ENCODE measurements around the gene LIMA1. TPM values are rescaled to one million over a fixed set of nuclear protein-coding genes. Genes with fewer than 3 reads are reported as not detected.

LIMA1 gene
- total RNA-seq, 4 donors from 2014 or later = 23.9 to 62.7 (median 37.2) TPM

DNA sequence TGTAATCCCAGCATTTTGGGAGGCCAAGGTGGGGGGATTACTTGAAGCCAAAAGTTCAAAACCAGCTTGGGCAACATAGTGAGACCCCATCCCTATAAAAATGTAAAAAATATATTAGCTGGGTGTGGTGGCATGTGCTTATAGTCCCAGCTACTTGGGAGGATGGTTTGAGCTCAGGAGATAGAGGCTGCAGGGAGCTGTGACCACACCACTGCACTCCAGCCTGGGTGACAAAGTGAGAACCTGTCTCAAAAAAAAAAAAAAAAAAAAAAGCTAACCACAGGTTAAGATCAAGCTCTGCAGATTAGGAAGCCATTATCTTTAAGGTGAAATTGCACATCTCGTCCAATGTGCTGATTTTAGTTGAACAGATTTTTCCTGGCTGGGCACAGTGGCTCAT, 92.5 kb downstream of the LIMA1 start:
- WGBS = 94% methylated on average over 1 of the region's 1 CpG
- TF ChIP-seq, protein P1, sequence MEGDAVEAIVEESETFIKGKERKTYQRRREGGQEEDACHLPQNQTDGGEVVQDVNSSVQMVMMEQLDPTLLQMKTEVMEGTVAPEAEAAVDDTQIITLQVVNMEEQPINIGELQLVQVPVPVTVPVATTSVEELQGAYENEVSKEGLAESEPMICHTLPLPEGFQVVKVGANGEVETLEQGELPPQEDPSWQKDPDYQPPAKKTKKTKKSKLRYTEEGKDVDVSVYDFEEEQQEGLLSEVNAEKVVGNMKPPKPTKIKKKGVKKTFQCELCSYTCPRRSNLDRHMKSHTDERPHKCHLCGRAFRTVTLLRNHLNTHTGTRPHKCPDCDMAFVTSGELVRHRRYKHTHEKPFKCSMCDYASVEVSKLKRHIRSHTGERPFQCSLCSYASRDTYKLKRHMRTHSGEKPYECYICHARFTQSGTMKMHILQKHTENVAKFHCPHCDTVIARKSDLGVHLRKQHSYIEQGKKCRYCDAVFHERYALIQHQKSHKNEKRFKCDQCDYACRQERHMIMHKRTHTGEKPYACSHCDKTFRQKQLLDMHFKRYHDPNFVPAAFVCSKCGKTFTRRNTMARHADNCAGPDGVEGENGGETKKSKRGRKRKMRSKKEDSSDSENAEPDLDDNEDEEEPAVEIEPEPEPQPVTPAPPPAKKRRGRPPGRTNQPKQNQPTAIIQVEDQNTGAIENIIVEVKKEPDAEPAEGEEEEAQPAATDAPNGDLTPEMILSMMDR (IDR thresholded peaks at IDR 0.05) = no peak
- TF ChIP-seq POLR2A (IDR thresholded peaks at IDR 0.05; ENCODE audit: low read depth) = no peak
- no peak for TF ChIP-seq POLR2AphosphoS5 (IDR thresholded peaks at IDR 0.05)
- TF ChIP-seq EP300 (IDR thresholded peaks at IDR 0.05) = no peak
- no peak for DNase-seq (ENCODE audit: extremely low spot score)
- Histone ChIP-seq H3K36me3 (peaks cover 21 to 53% (median 44%) of the 10 kb centered on the region in 4 donors), H3K4me3 (no peak overlapping the region), H3K27me3 (no peaks in the 10 kb centered on the region), H3K9me3 (no peaks in the 10 kb centered on the region), H3K4me1 (peaks cover 22 to 33% (median 28%) of the 10 kb centered on the region in 4 donors), H3K27ac (replicated peaks in 1 of 4) (no peak overlapping the region)
- intact Hi-C loops (cut with DNase I) = no loop called here

DNA sequence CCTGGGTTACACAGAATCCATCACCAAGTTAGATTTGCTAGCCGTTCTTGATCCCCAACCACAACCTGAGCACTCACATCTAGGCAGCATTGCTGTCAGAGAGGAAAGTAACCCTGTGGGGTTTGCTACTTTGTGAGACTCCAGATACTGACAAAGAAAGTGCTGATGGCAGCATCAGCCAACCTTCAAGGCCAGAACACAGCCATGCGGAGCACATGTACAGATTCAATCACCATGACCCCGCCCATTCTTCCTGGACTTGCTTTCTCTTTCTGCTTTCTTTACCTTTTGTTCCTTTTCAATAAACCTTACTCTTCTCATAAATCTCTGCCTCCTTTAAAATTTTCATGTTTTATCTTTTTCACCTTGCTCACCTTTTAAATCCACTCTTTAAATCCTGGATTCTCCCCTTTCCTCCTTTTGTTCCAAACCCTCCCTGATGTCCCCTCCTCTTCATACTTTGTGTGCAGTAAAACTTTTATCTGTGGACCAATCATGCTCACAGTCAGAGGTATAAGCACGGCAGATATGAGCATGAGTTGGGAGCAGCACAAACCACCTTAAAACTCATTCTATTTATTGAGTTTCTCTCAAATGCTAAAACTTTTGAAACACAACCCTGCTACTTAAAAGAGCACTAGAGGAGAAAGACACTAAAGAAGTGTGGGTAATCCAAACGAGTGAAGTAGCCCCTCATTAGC, 94.3 kb downstream of the LIMA1 start:
- intact Hi-C loops (cut with DNase I) = loop anchor here (10.0 kb wide), 1 partner anchor 224 kb away; the partner anchor contains the start of gene AQP5
- no peak for DNase-seq (ENCODE audit: extremely low spot score)
- Histone ChIP-seq H3K27ac (replicated peaks in 1 of 4) (peak overlapping the region in 3 of 4 donors; percentile 45 to 66 (median 62)), H3K9me3 (no peaks in the 10 kb centered on the region), H3K27me3 (no peaks in the 10 kb centered on the region), H3K36me3 (peaks cover 12 to 43% (median 30%) of the 10 kb centered on the region in 4 donors), H3K4me1 (peaks cover 22 to 43% (median 29%) of the 10 kb centered on the region in 4 donors), H3K4me3 (no peak overlapping the region)
- WGBS = 87% methylated on average over 5 of the region's 5 CpGs
- TF ChIP-seq, protein P1 (IDR thresholded peaks at IDR 0.05) = no peak
- TF ChIP-seq POLR2A (IDR thresholded peaks at IDR 0.05; ENCODE audit: low read depth) (no peak), EP300 (IDR thresholded peaks at IDR 0.05) (no peak), POLR2AphosphoS5 (IDR thresholded peaks at IDR 0.05) (no peak)

DNA sequence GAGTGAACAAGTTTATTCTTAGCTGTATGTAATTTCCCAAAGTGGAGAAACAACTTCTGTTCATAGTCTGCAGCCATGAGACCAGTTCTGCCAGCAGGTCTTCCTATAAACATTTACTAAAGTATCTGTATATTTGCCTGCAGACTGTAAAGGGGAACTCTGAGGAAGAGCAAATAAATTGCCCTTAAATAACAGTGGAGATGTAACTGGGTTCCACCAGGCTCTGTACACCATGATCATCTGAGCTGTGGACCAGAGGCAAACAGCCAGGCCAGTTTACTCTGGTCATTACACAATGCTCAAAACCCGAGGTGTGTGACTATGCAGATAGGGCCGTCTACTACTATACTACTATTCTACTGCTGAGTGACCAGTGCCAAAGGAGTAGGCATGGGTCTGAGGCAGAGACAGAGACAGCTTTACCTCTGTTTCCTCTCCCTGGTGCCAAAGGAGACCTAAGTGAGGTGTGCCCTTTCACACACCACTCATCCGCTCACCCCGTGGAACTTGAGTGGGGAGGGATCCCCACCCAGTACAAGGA, 95.0 kb downstream of the LIMA1 start:
- Histone ChIP-seq H3K9me3 (no peaks in the 10 kb centered on the region), H3K4me3 (no peak overlapping the region), H3K27me3 (no peaks in the 10 kb centered on the region), H3K36me3 (peaks cover 12 to 39% (median 27%) of the 10 kb centered on the region in 4 donors), H3K4me1 (peaks cover 22 to 43% (median 29%) of the 10 kb centered on the region in 4 donors), H3K27ac (replicated peaks in 1 of 4) (peak overlapping the region; percentile 45 to 66 (median 58))
- WGBS = 76% methylated on average over 4 of the region's 4 CpGs
- DNase-seq (ENCODE audit: extremely low spot score) = no peak
- intact Hi-C loops (cut with DNase I) = loop anchor here (10.0 kb wide), 1 partner anchor 224 kb away; the partner anchor contains the start of gene AQP5
- TF ChIP-seq, protein P1 (IDR thresholded peaks at IDR 0.05) = no peak
- TF ChIP-seq POLR2A (IDR thresholded peaks at IDR 0.05; ENCODE audit: low read depth) = no peak

DNA sequence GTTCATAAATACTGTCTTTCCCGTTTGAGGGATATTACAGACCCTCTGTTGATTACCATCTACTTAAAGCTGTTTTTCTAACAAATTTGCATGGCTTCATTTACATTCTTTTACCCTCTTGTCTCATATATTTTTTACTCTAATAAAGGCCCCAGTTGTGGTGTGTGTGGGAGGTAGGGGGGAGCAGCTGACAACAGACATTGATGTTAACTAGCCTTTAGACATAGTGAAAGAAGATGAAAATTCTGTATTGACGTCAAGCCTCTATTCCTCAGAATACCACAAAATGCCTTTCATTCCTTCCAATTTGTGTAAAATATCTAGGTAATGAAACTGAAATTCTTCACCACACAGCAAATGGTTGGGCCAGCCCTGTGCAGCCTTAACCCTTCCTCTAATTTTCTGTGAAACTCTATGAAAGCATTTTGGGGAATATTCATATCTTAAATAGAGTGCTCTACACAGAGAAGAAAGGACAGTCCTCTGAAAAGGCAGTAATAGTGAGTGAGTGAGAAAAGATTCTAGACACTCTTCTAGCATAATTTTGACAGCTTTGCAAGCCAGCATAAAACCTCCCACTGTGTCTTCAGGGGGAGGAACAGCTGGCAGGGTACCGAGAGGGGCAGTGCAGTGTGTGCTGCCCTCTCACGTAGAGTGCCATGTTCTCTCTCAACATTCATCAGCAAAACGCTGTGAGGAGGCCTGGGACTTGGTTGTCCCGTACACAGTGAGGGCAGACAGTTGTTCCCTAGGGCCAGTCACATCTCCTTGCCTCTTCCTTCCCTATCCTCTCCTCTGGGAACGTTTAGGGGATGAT, 96.0 kb downstream of the LIMA1 start:
- H3K4me3 ChIP-seq = no peak overlapping the region
- TF ChIP-seq POLR2A (IDR thresholded peaks at IDR 0.05; ENCODE audit: low read depth) (no peak), EP300 (IDR thresholded peaks at IDR 0.05) (no peak), POLR2AphosphoS5 (IDR thresholded peaks at IDR 0.05) (no peak)
- TF ChIP-seq, protein P1 (IDR thresholded peaks at IDR 0.05) = no peak
- H3K27me3 ChIP-seq = no peaks in the 10 kb centered on the region
- peak overlapping the region; percentile 45 to 62 (median 52) for H3K27ac ChIP-seq (replicated peaks in 1 of 4)
- peaks cover 10 to 37% (median 19%) of the 10 kb centered on the region in 4 donors for H3K36me3 ChIP-seq
- peaks cover 22 to 43% (median 29%) of the 10 kb centered on the region in 4 donors for H3K4me1 ChIP-seq
- WGBS = 54% methylated on average over 4 of the region's 7 CpGs
- H3K9me3 ChIP-seq = no peaks in the 10 kb centered on the region
- intact Hi-C loops (cut with DNase I) = loop anchor here (10.0 kb wide), 1 partner anchor 222 kb away; the partner anchor contains the start of gene AQP5
- no peak for DNase-seq (ENCODE audit: extremely low spot score)
